ENCODE data around the gene CCDC170.

DNA sequence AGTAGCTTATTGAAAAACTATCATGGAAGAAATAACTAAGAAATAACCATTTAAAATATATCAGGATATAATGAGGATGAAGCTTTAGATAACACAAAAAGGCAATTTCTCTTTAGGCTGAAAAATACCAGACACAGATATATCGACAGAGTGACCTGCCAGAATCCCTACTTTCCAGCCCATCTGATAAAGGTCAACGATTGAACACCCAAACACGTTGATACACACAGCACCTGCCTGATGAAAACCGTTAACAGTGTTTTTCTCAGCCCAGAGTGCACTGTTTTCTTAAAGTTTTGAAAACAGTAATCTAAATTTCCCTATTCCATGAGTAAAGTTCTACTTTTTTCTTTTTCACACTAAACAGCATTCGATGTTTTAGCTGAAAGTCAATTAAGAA lies 170.6 kb downstream of the CCDC170 start:
- TF ChIP-seq, protein P1, sequence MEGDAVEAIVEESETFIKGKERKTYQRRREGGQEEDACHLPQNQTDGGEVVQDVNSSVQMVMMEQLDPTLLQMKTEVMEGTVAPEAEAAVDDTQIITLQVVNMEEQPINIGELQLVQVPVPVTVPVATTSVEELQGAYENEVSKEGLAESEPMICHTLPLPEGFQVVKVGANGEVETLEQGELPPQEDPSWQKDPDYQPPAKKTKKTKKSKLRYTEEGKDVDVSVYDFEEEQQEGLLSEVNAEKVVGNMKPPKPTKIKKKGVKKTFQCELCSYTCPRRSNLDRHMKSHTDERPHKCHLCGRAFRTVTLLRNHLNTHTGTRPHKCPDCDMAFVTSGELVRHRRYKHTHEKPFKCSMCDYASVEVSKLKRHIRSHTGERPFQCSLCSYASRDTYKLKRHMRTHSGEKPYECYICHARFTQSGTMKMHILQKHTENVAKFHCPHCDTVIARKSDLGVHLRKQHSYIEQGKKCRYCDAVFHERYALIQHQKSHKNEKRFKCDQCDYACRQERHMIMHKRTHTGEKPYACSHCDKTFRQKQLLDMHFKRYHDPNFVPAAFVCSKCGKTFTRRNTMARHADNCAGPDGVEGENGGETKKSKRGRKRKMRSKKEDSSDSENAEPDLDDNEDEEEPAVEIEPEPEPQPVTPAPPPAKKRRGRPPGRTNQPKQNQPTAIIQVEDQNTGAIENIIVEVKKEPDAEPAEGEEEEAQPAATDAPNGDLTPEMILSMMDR (conservative IDR thresholded peaks at IDR 0.05 in 1 of 2, IDR thresholded peaks at IDR 0.05 in 1 of 2; ENCODE audit: extremely low read depth in 1 of 2, insufficient read depth in 1 of 2, low read depth in 1 of 2, low read length in 2 of 2): no peak
- no peak for TF ChIP-seq EZH2 (IDR thresholded peaks at IDR 0.05; ENCODE audit: borderline replicate concordance, low read length)

All from mammary epithelial cell (primary cell).